Inflammatory macrophage treated with lipopolysaccharide for 1 hour (primary cell): ENCODE data around the gene CDH13.

Experiments used
- DNase-seq, 2 donors: peaks; one replicate each; pipeline ENCODE4 v3.0.0-alpha.2; 2020 to 2022

Gene CDH13

GRCh38 chr16:82699711-82700495 is 73.1 kb downstream of the CDH13 start:
- no peak for DNase-seq

- no peak for DNase-seq
These were observed 73.9 kb downstream of the CDH13 start for GRCh38 chr16:82700541-82701235.

- DNase-seq = no peak
These were observed 74.7 kb downstream of the CDH13 start for GRCh38 chr16:82701442-82701955.

- DNase-seq = no peak
These were observed 76.4 kb downstream of the CDH13 start for GRCh38 chr16:82703161-82703560.

GRCh38 chr16:82703871-82704768 is 77.4 kb downstream of the CDH13 start:
- no peak for DNase-seq

GRCh38 chr16:82709987-82710386 is 83.2 kb downstream of the CDH13 start:
- DNase-seq = no peak

GRCh38 chr16:82713778-82714177 is 87.0 kb downstream of the CDH13 start:
- no peak for DNase-seq

- DNase-seq = no peak
These were observed 88.4 kb downstream of the CDH13 start for GRCh38 chr16:82715160-82715559.

GRCh38 chr16:82715833-82716232 is 89.1 kb downstream of the CDH13 start:
- no peak for DNase-seq

GRCh38 chr16:82716361-82716855 is 89.6 kb downstream of the CDH13 start:
- DNase-seq = no peak

- DNase-seq = no peak
These were observed 93.6 kb downstream of the CDH13 start for GRCh38 chr16:82720414-82720813.

GRCh38 chr16:82726306-82726705 is 99.5 kb downstream of the CDH13 start:
- no peak for DNase-seq

GRCh38 chr16:82728901-82729300 is 102.1 kb downstream of the CDH13 start:
- DNase-seq = no peak

GRCh38 chr16:82730901-82731300 is 104.1 kb downstream of the CDH13 start:
- no peak for DNase-seq

GRCh38 chr16:82732461-82732860 is 105.7 kb downstream of the CDH13 start:
- DNase-seq = no peak

- DNase-seq = no peak
These were observed 108.4 kb downstream of the CDH13 start for GRCh38 chr16:82735186-82735585.

- no peak for DNase-seq
These were observed 108.9 kb downstream of the CDH13 start for GRCh38 chr16:82735673-82736091.

GRCh38 chr16:82736224-82736623 is 109.5 kb downstream of the CDH13 start:
- no peak for DNase-seq

GRCh38 chr16:82738699-82739098 is 111.9 kb downstream of the CDH13 start:
- DNase-seq = no peak

GRCh38 chr16:82741073-82741615 is 114.4 kb downstream of the CDH13 start:
- DNase-seq = no peak

- no peak for DNase-seq
These were observed 118.2 kb downstream of the CDH13 start for GRCh38 chr16:82744958-82745357.

GRCh38 chr16:82748026-82748425 is 121.3 kb downstream of the CDH13 start:
- DNase-seq = no peak

GRCh38 chr16:82750068-82750467 is 123.3 kb downstream of the CDH13 start:
- no peak for DNase-seq
